ENCODE measurements around the gene PCDHGA1.

DNA sequence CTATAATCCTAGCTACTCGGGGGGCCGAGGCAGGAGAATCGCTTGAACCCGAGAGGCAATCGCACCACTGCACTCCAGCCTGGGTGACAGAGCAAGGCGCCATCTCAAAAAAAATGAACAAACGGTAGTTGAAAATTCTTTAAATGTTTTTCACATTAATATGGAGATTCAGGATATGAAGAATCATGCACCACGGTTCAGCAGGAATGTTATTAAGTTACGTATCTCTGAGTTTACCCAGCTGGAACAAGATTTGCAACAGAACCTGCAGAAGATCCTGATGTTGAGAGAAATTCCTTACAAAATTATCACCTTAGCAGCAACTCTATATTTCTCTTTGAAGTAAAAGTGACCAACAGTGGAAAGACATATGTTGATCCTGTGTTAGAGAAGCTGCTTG, 110.0 kb downstream of the PCDHGA1 start:
- TF ChIP-seq BHLHE40 (IDR thresholded peaks at IDR 0.05; ENCODE audit: borderline replicate concordance) (no peak), FOXK2 (IDR thresholded peaks at IDR 0.05) (no peak), FOXA1 (IDR thresholded peaks at IDR 0.05) (no peak), ZNF384 (IDR thresholded peaks at IDR 0.05) (no peak), CTBP1 (IDR thresholded peaks at IDR 0.05; ENCODE audit: borderline replicate concordance) (no peak), L3MBTL2 (conservative IDR thresholded peaks at IDR 0.05) (no peak)

Measured in HEK293T (cell line).